Measurements from ENCODE around the gene TMEM138. TPM values are rescaled to one million over a fixed set of nuclear protein-coding genes. Genes with fewer than 3 reads are reported as not detected.

TMEM138 gene
- polyA plus RNA-seq, 1 donor from 2014 or later = 19.6 TPM

DNA sequence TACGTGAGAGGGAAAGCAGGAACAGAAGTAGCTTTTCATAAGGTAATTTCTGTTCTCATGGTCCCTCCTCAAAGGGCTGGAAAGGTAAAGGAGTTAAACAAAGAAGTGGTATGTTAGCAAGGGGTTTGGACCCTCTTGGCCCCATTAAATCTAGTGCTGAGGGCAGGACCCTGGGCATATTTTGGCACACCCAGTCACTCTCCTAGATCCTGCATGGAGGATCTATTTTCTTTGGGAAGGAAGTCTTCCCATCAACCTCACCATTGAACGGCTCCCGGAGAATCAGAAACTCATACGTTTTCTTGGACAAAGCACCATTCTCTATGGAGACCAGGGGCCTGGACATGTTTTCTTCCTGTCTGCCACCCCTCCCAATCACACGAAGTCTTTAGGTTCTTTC is 41.9 kb downstream of the TMEM138 start:
- H4K20me1 ChIP-seq (ENCODE audit: insufficient read depth) = no peaks in the 10 kb centered on the region
- H3K27me3 ChIP-seq (ENCODE audit: insufficient read depth, low read depth, low read length) = no peaks in the 10 kb centered on the region
- peaks cover 5% of the 10 kb centered on the region for H3F3A ChIP-seq (ENCODE audit: insufficient read depth, low read length, poor library complexity, severe bottlenecking)
- peaks cover 8% of the 10 kb centered on the region for H3K36me3 ChIP-seq (ENCODE audit: insufficient read depth, low read length)
- no peaks in the 10 kb centered on the region for H3K9me3 ChIP-seq (ENCODE audit: low read length)
- no peak overlapping the region for H3K4me2 ChIP-seq (ENCODE audit: low read length)
- no peak overlapping the region for H3K9ac ChIP-seq (ENCODE audit: low read length)
- no peak overlapping the region for H3K27ac ChIP-seq (ENCODE audit: low read length)
- no peaks in the 10 kb centered on the region for H3K79me2 ChIP-seq (replicated peaks; ENCODE audit: insufficient read depth, low read length)
- H3K9me2 ChIP-seq (ENCODE audit: insufficient read depth, low read length) = no peaks in the 10 kb centered on the region
- TF ChIP-seq RAD21 (conservative IDR thresholded peaks at IDR 0.05) (no peak), MXI1 (conservative IDR thresholded peaks at IDR 0.05; ENCODE audit: poor library complexity, severe bottlenecking) (no peak), POLR2AphosphoS5 (IDR thresholded peaks at IDR 0.05) (no peak), EP300 (conservative IDR thresholded peaks at IDR 0.05; ENCODE audit: poor library complexity, severe bottlenecking) (no peak), SMC3 (conservative IDR thresholded peaks at IDR 0.05; ENCODE audit: poor library complexity) (no peak), TAF1 (IDR thresholded peaks at IDR 0.05; ENCODE audit: low read depth) (no peak), CTCF (IDR thresholded peaks at IDR 0.05; ENCODE audit: poor library complexity, severe bottlenecking) (no peak), EZH2 (IDR thresholded peaks at IDR 0.05; ENCODE audit: borderline replicate concordance, insufficient read depth, low read length, poor library complexity, severe bottlenecking) (no peak)
- TF ChIP-seq, protein P1, sequence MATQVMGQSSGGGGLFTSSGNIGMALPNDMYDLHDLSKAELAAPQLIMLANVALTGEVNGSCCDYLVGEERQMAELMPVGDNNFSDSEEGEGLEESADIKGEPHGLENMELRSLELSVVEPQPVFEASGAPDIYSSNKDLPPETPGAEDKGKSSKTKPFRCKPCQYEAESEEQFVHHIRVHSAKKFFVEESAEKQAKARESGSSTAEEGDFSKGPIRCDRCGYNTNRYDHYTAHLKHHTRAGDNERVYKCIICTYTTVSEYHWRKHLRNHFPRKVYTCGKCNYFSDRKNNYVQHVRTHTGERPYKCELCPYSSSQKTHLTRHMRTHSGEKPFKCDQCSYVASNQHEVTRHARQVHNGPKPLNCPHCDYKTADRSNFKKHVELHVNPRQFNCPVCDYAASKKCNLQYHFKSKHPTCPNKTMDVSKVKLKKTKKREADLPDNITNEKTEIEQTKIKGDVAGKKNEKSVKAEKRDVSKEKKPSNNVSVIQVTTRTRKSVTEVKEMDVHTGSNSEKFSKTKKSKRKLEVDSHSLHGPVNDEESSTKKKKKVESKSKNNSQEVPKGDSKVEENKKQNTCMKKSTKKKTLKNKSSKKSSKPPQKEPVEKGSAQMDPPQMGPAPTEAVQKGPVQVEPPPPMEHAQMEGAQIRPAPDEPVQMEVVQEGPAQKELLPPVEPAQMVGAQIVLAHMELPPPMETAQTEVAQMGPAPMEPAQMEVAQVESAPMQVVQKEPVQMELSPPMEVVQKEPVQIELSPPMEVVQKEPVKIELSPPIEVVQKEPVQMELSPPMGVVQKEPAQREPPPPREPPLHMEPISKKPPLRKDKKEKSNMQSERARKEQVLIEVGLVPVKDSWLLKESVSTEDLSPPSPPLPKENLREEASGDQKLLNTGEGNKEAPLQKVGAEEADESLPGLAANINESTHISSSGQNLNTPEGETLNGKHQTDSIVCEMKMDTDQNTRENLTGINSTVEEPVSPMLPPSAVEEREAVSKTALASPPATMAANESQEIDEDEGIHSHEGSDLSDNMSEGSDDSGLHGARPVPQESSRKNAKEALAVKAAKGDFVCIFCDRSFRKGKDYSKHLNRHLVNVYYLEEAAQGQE (IDR thresholded peaks at IDR 0.05; ENCODE audit: borderline replicate concordance) = no peak
- H2AFZ ChIP-seq (ENCODE audit: low read depth, low read length) = no peak overlapping the region
- no peak overlapping the region for H3K4me3 ChIP-seq (ENCODE audit: low read length)

DNA sequence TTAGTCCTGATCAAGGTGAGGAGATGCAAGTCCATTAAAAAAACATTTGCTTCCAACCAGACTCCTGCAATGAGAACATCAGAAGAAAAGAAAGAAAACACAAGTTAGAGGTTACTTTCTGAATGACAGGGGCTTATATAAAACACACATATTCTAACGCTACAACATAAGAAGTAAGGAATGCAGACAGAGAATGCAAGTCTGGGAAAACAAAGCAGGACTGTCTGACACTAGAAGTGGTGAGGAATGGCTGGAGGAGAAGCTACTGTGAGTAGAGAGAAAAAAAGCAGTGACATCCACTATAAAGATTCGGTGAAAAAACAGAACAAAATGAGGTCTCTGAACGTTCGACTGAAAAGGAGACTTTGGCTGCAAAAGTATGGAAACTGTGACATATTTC is 42.5 kb downstream of the TMEM138 start:
- H3K4me2 ChIP-seq (ENCODE audit: low read length) = no peak overlapping the region
- H3K9ac ChIP-seq (ENCODE audit: low read length) = no peak overlapping the region
- no peaks in the 10 kb centered on the region for H3K79me2 ChIP-seq (replicated peaks; ENCODE audit: insufficient read depth, low read length)
- no peak overlapping the region for H3K27ac ChIP-seq (ENCODE audit: low read length)
- no peak overlapping the region for H2AFZ ChIP-seq (ENCODE audit: low read depth, low read length)
- H3K36me3 ChIP-seq (ENCODE audit: insufficient read depth, low read length) = peaks cover 8% of the 10 kb centered on the region
- no peak overlapping the region for H3K4me3 ChIP-seq (ENCODE audit: low read length)
- H3K27me3 ChIP-seq (ENCODE audit: insufficient read depth, low read depth, low read length) = no peaks in the 10 kb centered on the region
- no peaks in the 10 kb centered on the region for H3K9me2 ChIP-seq (ENCODE audit: insufficient read depth, low read length)
- no peaks in the 10 kb centered on the region for H3K9me3 ChIP-seq (ENCODE audit: low read length)
- no peak for TF ChIP-seq SMC3 (conservative IDR thresholded peaks at IDR 0.05; ENCODE audit: poor library complexity)
- TF ChIP-seq TAF1 (IDR thresholded peaks at IDR 0.05; ENCODE audit: low read depth) = no peak
- TF ChIP-seq POLR2AphosphoS5 (IDR thresholded peaks at IDR 0.05) = no peak
- TF ChIP-seq RAD21 (conservative IDR thresholded peaks at IDR 0.05) = no peak
- no peak for TF ChIP-seq EP300 (conservative IDR thresholded peaks at IDR 0.05; ENCODE audit: poor library complexity, severe bottlenecking)
- TF ChIP-seq CTCF (IDR thresholded peaks at IDR 0.05; ENCODE audit: poor library complexity, severe bottlenecking) = no peak
- no peak for TF ChIP-seq EZH2 (IDR thresholded peaks at IDR 0.05; ENCODE audit: borderline replicate concordance, insufficient read depth, low read length, poor library complexity, severe bottlenecking)
- TF ChIP-seq, protein P1 (IDR thresholded peaks at IDR 0.05; ENCODE audit: borderline replicate concordance) = no peak
- no peak for TF ChIP-seq MXI1 (conservative IDR thresholded peaks at IDR 0.05; ENCODE audit: poor library complexity, severe bottlenecking)
- H4K20me1 ChIP-seq (ENCODE audit: insufficient read depth) = no peaks in the 10 kb centered on the region
- peaks cover 5% of the 10 kb centered on the region for H3F3A ChIP-seq (ENCODE audit: insufficient read depth, low read length, poor library complexity, severe bottlenecking)
